AG04450 (cell line): ENCODE data around the gene SETD9. TPM values are rescaled to one million over a fixed set of nuclear protein-coding genes. Genes with fewer than 3 reads are reported as not detected.

Experiments used
- CTCF ChIA-PET: fragments of 300-600, 350-600 bp; formaldehyde crosslinking; extraction: SDS; loops from one replicate; lab custom pipeline; 2022; ENCODE audit warnings: antibody characterized with exemption, inconsistent platforms; lab: Charles Lee
- POLR2A ChIA-PET: fragments of 350-600 bp; formaldehyde crosslinking; extraction: SDS; loops from one replicate; lab custom pipeline; 2021; ENCODE audit warnings: antibody characterized with exemption, inconsistent platforms; lab: Yijun Ruan, JAX
- DNase-seq: peaks from one replicate; pipeline ENCODE4 v3.0.0-alpha.2; 2011; ENCODE audit warnings: low read depth, low spot score
- H3K27ac ChIP-seq: one replicate; pipeline ENCODE4 v1.5.1; 2012; ENCODE audit warnings: low read depth, low read length, control low read depth
- H3K27me3 ChIP-seq: one replicate; pipeline ENCODE4 v1.6.0; 2012; ENCODE audit warnings: low read length; ENCODE audit not compliant: control insufficient read depth, insufficient read depth
- H3K4me3 ChIP-seq: 2 replicates; pipeline ENCODE4 v1.5.1; 2011; ENCODE audit warnings: mild to moderate bottlenecking, low read depth, low read length, control low read depth
- H3K9me3 ChIP-seq: 2 replicates; pipeline ENCODE4 v1.5.1; 2012; ENCODE audit warnings: low read length; ENCODE audit not compliant: control insufficient read depth, insufficient read depth
- CTCF ChIP-seq: IDR thresholded peaks from 2 replicates; pipeline ENCODE4 v1.5.1; 2011; ENCODE audit warnings: low read depth, low read length, control low read depth, inconsistent platforms
- polyA plus RNA-seq: library from polyadenylated mRNA; depleted of rRNA; stranded (reverse); fragments of >200 nt; gene quantifications from 2 replicates; pipeline ENCODE4 v1.2.3, GENCODE V29; 2011

Gene SETD9
- polyA plus RNA-seq, 1 experiment, result 12.1 TPM

DNA sequence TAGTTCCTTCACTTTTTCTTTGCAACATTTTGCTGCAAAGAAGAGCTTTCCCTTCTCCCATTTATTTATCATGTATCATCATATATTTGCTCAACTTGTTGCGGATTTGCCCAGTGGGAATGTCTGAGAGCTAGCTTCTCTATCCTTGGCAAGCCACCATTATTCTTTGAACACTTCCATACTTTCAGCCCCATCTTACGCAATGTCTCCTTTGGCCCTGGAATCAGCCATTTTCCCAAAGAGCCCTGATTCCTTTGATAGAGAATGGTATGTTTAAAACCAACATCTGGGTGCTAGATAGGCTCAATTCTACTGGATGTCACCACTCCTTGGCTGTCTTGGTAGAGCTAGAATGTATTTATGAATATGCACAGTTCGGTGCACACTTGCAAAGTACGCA, 12.6 kb upstream of the SETD9 start:
- TF ChIP-seq CTCF, result no peak
- ChIA-PET POLR2A (interaction anchor here (0.7 kb wide), 1 partner anchor 481 kb away, joined by 5 read pairs; no protein-coding TSS in a partner anchor), CTCF (interaction anchor here (1.3 kb wide), 2 partner anchors 241 to 323 kb away, joined by 3 to 4 read pairs; no protein-coding TSS in a partner anchor)
- Histone ChIP-seq H3K9me3 (no peaks in the 10 kb centered on the region), H3K4me3 (no peak overlapping the region), H3K27ac (no peak overlapping the region), H3K27me3 (no peaks in the 10 kb centered on the region)
- no peak for DNase-seq

DNA sequence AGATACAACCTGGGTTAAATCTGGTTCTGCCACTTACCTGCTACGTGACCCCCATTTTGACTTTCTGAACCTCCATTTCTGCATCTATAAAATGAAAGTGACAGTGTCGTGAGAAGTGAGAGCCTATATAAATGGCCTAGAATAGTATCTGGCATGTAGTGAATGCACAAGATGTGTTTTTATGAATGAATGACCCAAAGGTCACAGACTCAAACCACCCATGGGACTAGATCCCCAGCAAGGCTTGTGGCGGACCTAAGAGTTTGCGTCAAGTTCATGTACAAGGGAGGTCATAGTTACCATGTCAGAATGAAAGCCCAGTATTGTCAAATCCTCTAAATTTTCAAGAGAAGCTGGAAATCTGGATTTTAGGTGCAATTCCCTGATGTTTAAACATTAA, 11.2 kb upstream of the SETD9 start:
- no peak for DNase-seq
- ChIA-PET POLR2A (no interaction called here), CTCF (interaction anchor here (1.4 kb wide), 1 partner anchor 240 kb away, joined by 5 read pairs; no protein-coding TSS in a partner anchor)
- no peaks in the 10 kb centered on the region for H3K27me3 ChIP-seq
- TF ChIP-seq CTCF, result no peak
- no peaks in the 10 kb centered on the region for H3K9me3 ChIP-seq
- H3K27ac ChIP-seq, result no peak overlapping the region
- no peak overlapping the region for H3K4me3 ChIP-seq

DNA sequence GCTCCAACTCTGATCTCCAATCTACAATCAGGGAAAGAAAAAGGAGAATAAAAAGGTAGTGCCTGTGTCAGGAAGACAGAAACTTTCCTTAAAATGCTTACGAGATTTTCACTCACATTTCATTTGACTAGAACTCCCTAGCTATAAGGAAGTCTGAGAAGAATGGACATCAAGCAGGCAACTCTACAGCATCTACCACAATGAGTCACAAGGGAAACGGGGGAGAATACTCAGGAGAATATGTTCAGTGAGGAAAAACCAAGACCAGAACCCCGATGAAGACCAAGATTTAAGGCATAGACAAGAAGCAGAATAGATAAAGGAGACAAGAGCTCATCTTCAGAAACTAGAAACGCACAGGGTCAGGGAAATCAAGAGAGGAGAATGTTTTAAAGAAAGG, 9.0 kb upstream of the SETD9 start:
- no peak for TF ChIP-seq CTCF

GRCh38 chr5:56900858-56901578, 8.4 kb upstream of the SETD9 start:
- Histone ChIP-seq H3K4me3 (no peak overlapping the region), H3K27me3 (no peaks in the 10 kb centered on the region), H3K9me3 (no peaks in the 10 kb centered on the region), H3K27ac (no peak overlapping the region)
- no peak for DNase-seq
- ChIA-PET POLR2A (no interaction called here), CTCF (interaction anchor here (0.5 to 3.8 kb wide), 35 partner anchors 10 to 1566 kb away, joined by 3 to 31 read pairs (median 4); no protein-coding TSS in a partner anchor)
- peak; percentile 64 for TF ChIP-seq CTCF

More for the DNA sequence above, 9.0 kb upstream of the SETD9 start:
- Histone ChIP-seq H3K27me3 (no peaks in the 10 kb centered on the region), H3K9me3 (no peaks in the 10 kb centered on the region), H3K27ac (no peak overlapping the region), H3K4me3 (no peak overlapping the region)
- no peak for DNase-seq
- ChIA-PET CTCF (interaction anchor here (0.5 to 3.8 kb wide), 31 partner anchors 10 to 1567 kb away, joined by 3 to 31 read pairs (median 3); no protein-coding TSS in a partner anchor), POLR2A (no interaction called here)

- POLR2A ChIA-PET, result interaction anchor here (0.6 to 2.4 kb wide), 5 partner anchors 14 to 319 kb away, joined by 3 to 15 read pairs (median 3); partner anchors contain the start of gene GPBP1
Measured at GRCh38 chr5:56908942-56909293, 478 bp upstream of the SETD9 start.

More at GRCh38 chr5:56908942-56909293, 478 bp upstream of the SETD9 start:
- peak overlapping the region; percentile 79 for H3K4me3 ChIP-seq
- H3K9me3 ChIP-seq, result no peaks in the 10 kb centered on the region
- peak overlapping the region; percentile 92 for H3K27ac ChIP-seq
- no peak for DNase-seq
- TF ChIP-seq CTCF, result no peak
- H3K27me3 ChIP-seq, result no peaks in the 10 kb centered on the region
- CTCF ChIA-PET, result no interaction called here
